Measurements from ENCODE around the gene TP53BP1. TPM values are rescaled to one million over a fixed set of nuclear protein-coding genes. Genes with fewer than 3 reads are reported as not detected.

TP53BP1 gene
- polyA plus RNA-seq, 1 donor from 2014 or later: 98.7 TPM

GRCh38 chr15:43526261-43526930, 33.4 kb upstream of the TP53BP1 start:
- no peak overlapping the region for H2AFZ ChIP-seq (ENCODE audit: low read depth, low read length)
- no peaks in the 10 kb centered on the region for H3K27me3 ChIP-seq (ENCODE audit: insufficient read depth, low read depth, low read length)
- no peak overlapping the region for H3K27ac ChIP-seq (ENCODE audit: low read length)
- TF ChIP-seq TAF1 (IDR thresholded peaks at IDR 0.05; ENCODE audit: low read depth) (no peak), SMC3 (conservative IDR thresholded peaks at IDR 0.05; ENCODE audit: poor library complexity) (no peak), RAD21 (conservative IDR thresholded peaks at IDR 0.05) (no peak), EP300 (conservative IDR thresholded peaks at IDR 0.05; ENCODE audit: poor library complexity, severe bottlenecking) (no peak), REST (IDR thresholded peaks at IDR 0.05; ENCODE audit: borderline replicate concordance) (no peak), MXI1 (conservative IDR thresholded peaks at IDR 0.05; ENCODE audit: poor library complexity, severe bottlenecking) (no peak), POLR2AphosphoS5 (IDR thresholded peaks at IDR 0.05) (no peak), EZH2 (IDR thresholded peaks at IDR 0.05; ENCODE audit: borderline replicate concordance, insufficient read depth, low read length, poor library complexity, severe bottlenecking) (no peak)
- TF ChIP-seq, protein P1, sequence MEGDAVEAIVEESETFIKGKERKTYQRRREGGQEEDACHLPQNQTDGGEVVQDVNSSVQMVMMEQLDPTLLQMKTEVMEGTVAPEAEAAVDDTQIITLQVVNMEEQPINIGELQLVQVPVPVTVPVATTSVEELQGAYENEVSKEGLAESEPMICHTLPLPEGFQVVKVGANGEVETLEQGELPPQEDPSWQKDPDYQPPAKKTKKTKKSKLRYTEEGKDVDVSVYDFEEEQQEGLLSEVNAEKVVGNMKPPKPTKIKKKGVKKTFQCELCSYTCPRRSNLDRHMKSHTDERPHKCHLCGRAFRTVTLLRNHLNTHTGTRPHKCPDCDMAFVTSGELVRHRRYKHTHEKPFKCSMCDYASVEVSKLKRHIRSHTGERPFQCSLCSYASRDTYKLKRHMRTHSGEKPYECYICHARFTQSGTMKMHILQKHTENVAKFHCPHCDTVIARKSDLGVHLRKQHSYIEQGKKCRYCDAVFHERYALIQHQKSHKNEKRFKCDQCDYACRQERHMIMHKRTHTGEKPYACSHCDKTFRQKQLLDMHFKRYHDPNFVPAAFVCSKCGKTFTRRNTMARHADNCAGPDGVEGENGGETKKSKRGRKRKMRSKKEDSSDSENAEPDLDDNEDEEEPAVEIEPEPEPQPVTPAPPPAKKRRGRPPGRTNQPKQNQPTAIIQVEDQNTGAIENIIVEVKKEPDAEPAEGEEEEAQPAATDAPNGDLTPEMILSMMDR (IDR thresholded peaks at IDR 0.05; ENCODE audit: poor library complexity, severe bottlenecking): no peak
- no peaks in the 10 kb centered on the region for H4K20me1 ChIP-seq (ENCODE audit: insufficient read depth)
- H3K36me3 ChIP-seq (ENCODE audit: insufficient read depth, low read length): peaks cover 37% of the 10 kb centered on the region
- no peaks in the 10 kb centered on the region for H3K79me2 ChIP-seq (replicated peaks; ENCODE audit: insufficient read depth, low read length)
- no peak overlapping the region for H3K4me2 ChIP-seq (ENCODE audit: low read length)
- no peaks in the 10 kb centered on the region for H3F3A ChIP-seq (ENCODE audit: insufficient read depth, low read length, poor library complexity, severe bottlenecking)
- H3K9ac ChIP-seq (ENCODE audit: low read length): no peak overlapping the region
- no peaks in the 10 kb centered on the region for H3K9me2 ChIP-seq (ENCODE audit: insufficient read depth, low read length)
- no peak overlapping the region for H3K4me3 ChIP-seq (ENCODE audit: low read length)
- peaks cover 8% of the 10 kb centered on the region for H3K9me3 ChIP-seq (ENCODE audit: low read length)

GRCh38 chr15:43525131-43525530, 32.2 kb upstream of the TP53BP1 start:
- Histone ChIP-seq H3K9me3 (ENCODE audit: low read length) (peaks cover 8% of the 10 kb centered on the region), H2AFZ (ENCODE audit: low read depth, low read length) (no peak overlapping the region), H3K9ac (ENCODE audit: low read length) (no peak overlapping the region), H3K9me2 (ENCODE audit: insufficient read depth, low read length) (no peaks in the 10 kb centered on the region), H3F3A (ENCODE audit: insufficient read depth, low read length, poor library complexity, severe bottlenecking) (no peaks in the 10 kb centered on the region), H4K20me1 (ENCODE audit: insufficient read depth) (no peaks in the 10 kb centered on the region), H3K4me2 (ENCODE audit: low read length) (no peak overlapping the region), H3K79me2 (replicated peaks; ENCODE audit: insufficient read depth, low read length) (peaks cover under 1% of the 10 kb centered on the region), H3K27ac (ENCODE audit: low read length) (no peak overlapping the region), H3K36me3 (ENCODE audit: insufficient read depth, low read length) (peaks cover 40% of the 10 kb centered on the region), H3K27me3 (ENCODE audit: insufficient read depth, low read depth, low read length) (no peaks in the 10 kb centered on the region), H3K4me3 (ENCODE audit: low read length) (no peak overlapping the region)
- TF ChIP-seq POLR2AphosphoS5 (IDR thresholded peaks at IDR 0.05): no peak
- TF ChIP-seq, protein P1 (IDR thresholded peaks at IDR 0.05; ENCODE audit: poor library complexity, severe bottlenecking): no peak
- no peak for TF ChIP-seq EP300 (conservative IDR thresholded peaks at IDR 0.05; ENCODE audit: poor library complexity, severe bottlenecking)
- TF ChIP-seq EZH2 (IDR thresholded peaks at IDR 0.05; ENCODE audit: borderline replicate concordance, insufficient read depth, low read length, poor library complexity, severe bottlenecking): no peak
- TF ChIP-seq TAF1 (IDR thresholded peaks at IDR 0.05; ENCODE audit: low read depth): no peak
- no peak for TF ChIP-seq SMC3 (conservative IDR thresholded peaks at IDR 0.05; ENCODE audit: poor library complexity)
- TF ChIP-seq MXI1 (conservative IDR thresholded peaks at IDR 0.05; ENCODE audit: poor library complexity, severe bottlenecking): no peak
- TF ChIP-seq REST (IDR thresholded peaks at IDR 0.05; ENCODE audit: borderline replicate concordance): no peak
- no peak for TF ChIP-seq RAD21 (conservative IDR thresholded peaks at IDR 0.05)

Data from neural cell (in vitro differentiated cells).